IMR-90 (cell line): ENCODE measurements around the gene SUPT20HL2. TPM values are rescaled to one million over a fixed set of nuclear protein-coding genes. Genes with fewer than 3 reads are reported as not detected.

Experiments
- ATAC-seq: fragments of 200-7000 bp; cut with Tn5 transposase; 2 replicates; pipeline ENCODE4 v1.9.1; 2020; ENCODE audit warnings: low read depth, mild to moderate bottlenecking, moderate library complexity
- BruUV-seq: library from RNA; stranded (reverse); fragments of 400-500 nt; replicated peaks from 2 replicates; lab custom pipeline; 2021; lab: Mats Ljungman, UMichigan
- CTCF ChIA-PET: fragments of 300-600 bp; formaldehyde crosslinking; extraction: SDS; loops from one replicate; lab custom pipeline; 2021; ENCODE audit warnings: antibody characterized with exemption; lab: Yijun Ruan, JAX
- POLR2A ChIA-PET: fragments of 300-600 bp; sonication (Branson Sonifier 250); formaldehyde crosslinking; loops from one replicate; lab custom pipeline; 2022; ENCODE audit warnings: antibody characterized with exemption; ENCODE audit not compliant: unreplicated experiment; lab: Charles Lee
- DNase-seq: peaks from one replicate; pipeline ENCODE4 v3.0.0; 2013
- H2AFZ ChIP-seq: replicated peaks from 2 replicates; pipeline ENCODE3; 2013; ENCODE audit warnings: low read length, mild to moderate bottlenecking; ENCODE audit not compliant: poor library complexity
- H2AK5ac ChIP-seq: 2 replicates; pipeline ENCODE4 v1.6.1; 2013; ENCODE audit warnings: low read depth, low read length, inconsistent platforms
- H2AK9ac ChIP-seq: replicated peaks from 2 replicates; pipeline ENCODE3; 2013; ENCODE audit warnings: mild to moderate bottlenecking, low read depth, low read length, moderate library complexity; ENCODE audit not compliant: poor library complexity
- H2BK120ac ChIP-seq: 2 replicates; pipeline ENCODE4 v1.6.1; 2013; ENCODE audit warnings: low read depth, low read length, inconsistent platforms
- H2BK15ac ChIP-seq: 3 replicates; pipeline ENCODE4 v1.6.1; 2013; ENCODE audit warnings: low read depth, low read length, inconsistent platforms
- H2BK20ac ChIP-seq: 2 replicates; pipeline ENCODE4 v1.6.1; 2013; ENCODE audit warnings: low read depth, mild to moderate bottlenecking, inconsistent platforms, low read length, moderate library complexity
- H2BK5ac ChIP-seq: 2 replicates; pipeline ENCODE4 v1.6.1; 2013; ENCODE audit warnings: mild to moderate bottlenecking, low read depth, low read length, inconsistent platforms; ENCODE audit not compliant: poor library complexity, severe bottlenecking
- H3K14ac ChIP-seq: replicated peaks from 2 replicates; pipeline ENCODE4 v1.6.1; 2013; ENCODE audit warnings: low read depth, low read length, inconsistent platforms
- H3K18ac ChIP-seq: 2 replicates; pipeline ENCODE4 v1.6.1; 2013; ENCODE audit warnings: low read depth, low read length, control low read depth
- H3K23ac ChIP-seq: 2 replicates; pipeline ENCODE4 v1.6.1; 2013; ENCODE audit warnings: low read depth, low read length, inconsistent platforms
- H3K27ac ChIP-seq: 2 replicates; pipeline ENCODE4 v1.5.1; 2013; ENCODE audit warnings: mild to moderate bottlenecking, control low read depth, low read length; ENCODE audit not compliant: insufficient read depth
- H3K27me3 ChIP-seq: 2 replicates; pipeline ENCODE4 v1.6.1; 2013; ENCODE audit warnings: low read length; ENCODE audit not compliant: control insufficient read depth, insufficient read depth
- H3K36me3 ChIP-seq: 2 replicates; pipeline ENCODE4 v1.6.1; 2013; ENCODE audit warnings: low read length, mixed read lengths; ENCODE audit not compliant: control insufficient read depth, insufficient read depth
- H3K4ac ChIP-seq: 2 replicates; pipeline ENCODE4 v1.6.1; 2013; ENCODE audit warnings: low read depth, low read length, inconsistent platforms
- H3K4me1 ChIP-seq: 2 replicates; pipeline ENCODE4 v1.6.1; 2013; ENCODE audit warnings: low read length, mixed read lengths; ENCODE audit not compliant: control insufficient read depth, insufficient read depth
- H3K4me2 ChIP-seq: 2 replicates; pipeline ENCODE4 v1.6.1; 2013; ENCODE audit warnings: low read depth, mild to moderate bottlenecking, control low read depth, low read length, moderate library complexity
- H3K4me3 ChIP-seq: 2 replicates; pipeline ENCODE4 v1.5.1; 2013; ENCODE audit warnings: low read depth, mild to moderate bottlenecking, control low read depth, low read length, moderate library complexity; ENCODE audit not compliant: insufficient read depth
- H3K56ac ChIP-seq: 2 replicates; pipeline ENCODE4 v1.6.1; 2013; ENCODE audit warnings: low read length, inconsistent platforms; ENCODE audit not compliant: insufficient read depth; ENCODE audit errors: extremely low read depth
- H3K79me1 ChIP-seq, 2 experiments: 2 replicates each; pipeline ENCODE4 v1.6.1; 2013; ENCODE audit warnings: low read length in 2 of 2, inconsistent platforms in 1 of 2, low read depth in 1 of 2
- H3K9ac ChIP-seq: 2 replicates; pipeline ENCODE4 v1.6.1; 2013; ENCODE audit warnings: low read depth, low read length, control low read depth
- H3K9me1 ChIP-seq: 2 replicates; pipeline ENCODE4 v1.6.1; 2013; ENCODE audit warnings: low read length, inconsistent platforms; ENCODE audit not compliant: insufficient read depth
- H3K9me3 ChIP-seq: 2 replicates; pipeline ENCODE4 v1.6.1; 2013; ENCODE audit warnings: low read length; ENCODE audit not compliant: control insufficient read depth, insufficient read depth
- H4K20me1 ChIP-seq: 2 replicates; pipeline ENCODE4 v1.6.1; 2013; ENCODE audit warnings: low read length, inconsistent platforms; ENCODE audit not compliant: insufficient read depth
- H4K5ac ChIP-seq: 2 replicates; pipeline ENCODE4 v1.6.1; 2013; ENCODE audit warnings: mild to moderate bottlenecking, low read depth, low read length, control low read depth
- H4K8ac ChIP-seq, 2 experiments: 2 replicates each; pipeline ENCODE4 v1.6.1; 2013; ENCODE audit warnings: low read depth in 2 of 2, low read length in 2 of 2, control low read depth in 1 of 2, inconsistent platforms in 1 of 2
- H4K91ac ChIP-seq: 2 replicates; pipeline ENCODE4 v1.6.1; 2013; ENCODE audit warnings: low read depth, low read length, inconsistent platforms; ENCODE audit not compliant: insufficient read depth
- BHLHE40 ChIP-seq: fragments of 150-350 bp; IDR thresholded peaks from 2 replicates; pipeline ENCODE4 v1.6.1; 2016; ENCODE audit warnings: mild to moderate bottlenecking, low read depth, low read length
- CEBPB ChIP-seq: IDR thresholded peaks from 2 replicates; pipeline ENCODE4 v1.6.1; 2012; ENCODE audit warnings: low read depth, low read length, improper control_type of control experiment
- FOS ChIP-seq: fragments of 150-350 bp; IDR thresholded peaks from 2 replicates; pipeline ENCODE4 v1.6.1; 2016; ENCODE audit warnings: low read depth, low read length
- MAZ ChIP-seq: IDR thresholded peaks from 2 replicates; pipeline ENCODE4 v1.6.1; 2012; ENCODE audit warnings: low read depth, mild to moderate bottlenecking, low read length, improper control_type of control experiment, moderate library complexity, borderline replicate concordance
- NFE2L2 ChIP-seq: fragments of 150-350 bp; IDR thresholded peaks from 2 replicates; pipeline ENCODE4 v1.6.1; 2016; ENCODE audit warnings: low read depth, mild to moderate bottlenecking, low read length
- POLR2A ChIP-seq: IDR thresholded peaks from 2 replicates; pipeline ENCODE4 v1.6.1; 2012; ENCODE audit warnings: mild to moderate bottlenecking, low read depth, low read length
- RCOR1 ChIP-seq: IDR thresholded peaks from 2 replicates; pipeline ENCODE4 v1.6.1; 2012; ENCODE audit warnings: mild to moderate bottlenecking, low read length, improper control_type of control experiment; ENCODE audit not compliant: insufficient replicate concordance
- WGBS, 2 experiments: methylation state at CpG; one replicate each; pipeline versions ENCODE4 v1.1.5 to v1.1.7; 2013; ENCODE audit warnings: missing lambda C conversion rate in 2 of 2; ENCODE audit not compliant: insufficient read length in 1 of 2; ENCODE audit errors: extremely low coverage in 2 of 2; 5-methylcytosine and 5-hydroxymethylcytosine counted together
- dilution Hi-C: fragments of 300-500 bp; cut with HindIII; formaldehyde crosslinking; loops from one replicate; pipeline ENCODE4 v1.14.3; 2018; ENCODE audit warnings: low sequenced_read_pairs; ENCODE audit not compliant: unreplicated experiment
- in situ Hi-C: fragments of 300-500 bp; cut with MboI; formaldehyde crosslinking; loops from 3 replicates; pipeline ENCODE4 v1.14.3; 2019; ENCODE audit warnings: low sequenced_read_pairs, inconsistent platforms, mixed read lengths
- intact Hi-C: fragments of 100-400 bp; cut with micrococcal nuclease; formaldehyde crosslinking; loops from 2 replicates; pipeline ENCODE4 v1.10.0; 2022
- polyA plus RNA-seq, 3 experiments: library from polyadenylated mRNA; depleted of rRNA; stranded (reverse); fragments of >200 nt; gene quantifications; 2 replicates each; pipeline ENCODE4 v1.2.3, GENCODE V29; 2012; ENCODE audit warnings: low replicate concordance in 1 of 3
- total RNA-seq: library from RNA; depleted of rRNA; stranded (reverse); fragments of >200 nt; gene quantifications from 2 replicates; pipeline ENCODE4 v1.2.3, GENCODE V29; 2012
- TF ChIP-seq, protein P1 (sequence below): fragments of 150-350 bp; IDR thresholded peaks from 2 replicates; pipeline ENCODE4 v1.6.1; 2017; ENCODE audit warnings: mild to moderate bottlenecking, antibody characterized with exemption, low read length, low read depth
- TF ChIP-seq, protein P2 (sequence below): fragments of 150-350 bp; IDR thresholded peaks from 2 replicates; pipeline ENCODE4 v1.6.1; 2016; ENCODE audit warnings: low read depth, mild to moderate bottlenecking, low read length, moderate library complexity, borderline replicate concordance

Gene SUPT20HL2
- total and polyA plus RNA-seq, 2 of the 4 experiments (the other 2 are of a cell fraction): not detected

DNA sequence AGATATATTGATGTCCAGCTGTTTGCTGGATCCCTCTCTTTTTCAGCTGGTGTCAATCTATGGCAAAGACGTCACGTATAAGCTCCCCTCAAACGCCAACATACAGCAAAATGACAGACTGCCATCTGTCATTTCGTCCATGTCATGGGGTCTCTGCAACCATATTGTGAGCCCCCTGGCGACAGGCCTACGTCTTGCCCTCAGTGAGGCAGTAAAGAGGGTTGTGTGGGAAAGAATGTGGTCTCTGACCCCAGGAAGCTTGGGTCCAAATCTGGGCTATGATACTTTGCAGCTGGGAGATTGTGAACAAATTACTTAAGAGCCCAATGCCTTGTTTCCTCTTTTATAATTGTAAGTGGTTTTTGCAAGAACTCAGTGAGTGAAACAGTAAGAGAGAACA, 7.4 kb downstream of the SUPT20HL2 start:
- H3K27me3 ChIP-seq: peaks cover 6% of the 10 kb centered on the region
- H2BK120ac ChIP-seq: no peak overlapping the region
- no peak overlapping the region for H2BK15ac ChIP-seq
- H3K14ac ChIP-seq: no peak overlapping the region
- DNase-seq: no peak
- POLR2A ChIA-PET: no interaction called here
- no peak overlapping the region for H2AK5ac ChIP-seq
- H3K4ac ChIP-seq: no peak overlapping the region
- no peak overlapping the region for H3K56ac ChIP-seq
- no TSS peak for BruUV-seq
- no peak overlapping the region for H3K23ac ChIP-seq
- no peak overlapping the region for H4K5ac ChIP-seq
- no peak overlapping the region for H2AFZ ChIP-seq
- no peak overlapping the region for H3K27ac ChIP-seq
- in situ Hi-C loops (no loop called here), dilution Hi-C loops (no loop called here), intact Hi-C loops (no loop called here)
- H4K20me1 ChIP-seq: no peaks in the 10 kb centered on the region
- CTCF ChIA-PET: no interaction called here
- H4K91ac ChIP-seq: no peak overlapping the region
- H3K18ac ChIP-seq: no peak overlapping the region
- TF ChIP-seq NFE2L2 (no peak), FOS (no peak), POLR2A (no peak), RCOR1 (no peak), BHLHE40 (no peak), CEBPB (no peak), MAZ (no peak)
- TF ChIP-seq, protein P1, sequence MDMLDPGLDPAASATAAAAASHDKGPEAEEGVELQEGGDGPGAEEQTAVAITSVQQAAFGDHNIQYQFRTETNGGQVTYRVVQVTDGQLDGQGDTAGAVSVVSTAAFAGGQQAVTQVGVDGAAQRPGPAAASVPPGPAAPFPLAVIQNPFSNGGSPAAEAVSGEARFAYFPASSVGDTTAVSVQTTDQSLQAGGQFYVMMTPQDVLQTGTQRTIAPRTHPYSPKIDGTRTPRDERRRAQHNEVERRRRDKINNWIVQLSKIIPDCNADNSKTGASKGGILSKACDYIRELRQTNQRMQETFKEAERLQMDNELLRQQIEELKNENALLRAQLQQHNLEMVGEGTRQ: no peak
- TF ChIP-seq, protein P2, sequence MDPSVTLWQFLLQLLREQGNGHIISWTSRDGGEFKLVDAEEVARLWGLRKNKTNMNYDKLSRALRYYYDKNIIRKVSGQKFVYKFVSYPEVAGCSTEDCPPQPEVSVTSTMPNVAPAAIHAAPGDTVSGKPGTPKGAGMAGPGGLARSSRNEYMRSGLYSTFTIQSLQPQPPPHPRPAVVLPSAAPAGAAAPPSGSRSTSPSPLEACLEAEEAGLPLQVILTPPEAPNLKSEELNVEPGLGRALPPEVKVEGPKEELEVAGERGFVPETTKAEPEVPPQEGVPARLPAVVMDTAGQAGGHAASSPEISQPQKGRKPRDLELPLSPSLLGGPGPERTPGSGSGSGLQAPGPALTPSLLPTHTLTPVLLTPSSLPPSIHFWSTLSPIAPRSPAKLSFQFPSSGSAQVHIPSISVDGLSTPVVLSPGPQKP: no peak
- H3K9ac ChIP-seq: no peak overlapping the region
- H3K9me3 ChIP-seq: no peaks in the 10 kb centered on the region
- no peak overlapping the region for H2AK9ac ChIP-seq
- ATAC-seq: no peak
- no peaks in the 10 kb centered on the region for H3K36me3 ChIP-seq
- no peak overlapping the region for H4K8ac ChIP-seq
- no peaks in the 10 kb centered on the region for H3K4me1 ChIP-seq
- 40% methylated on average over 3 of the region's 6 CpGs; no CpG with 5 or more reads in 1 of the 2 experiments for WGBS, 2 experiments
- no peaks in the 10 kb centered on the region for H3K9me1 ChIP-seq
- no peaks in the 10 kb centered on the region for H3K79me1 ChIP-seq
- no peak overlapping the region for H3K4me2 ChIP-seq
- no peak overlapping the region for H2BK20ac ChIP-seq
- H2BK5ac ChIP-seq: no peak overlapping the region
- no peak overlapping the region for H3K4me3 ChIP-seq
